Stimulated activated CD4-positive, alpha-beta T cell treated with anti-CD3 and anti-CD28 coated beads, Interleukin-15, amount 100 ng/mL, for 1 hour (primary cell): Measurements from ENCODE around the gene CNTD1.
"Not testable (repeated sequence)": the region's sequence is repeated elsewhere in the genome, so short reads cannot be mapped to it uniquely, and the experiment has no call there.

Experiments
- DNase-seq, 2 donors: peaks; one replicate each; pipeline ENCODE4 v3.0.0-alpha.2; 2020; ENCODE audit warnings: low read depth in 1 of 2, low spot score in 1 of 2

Gene CNTD1, protein sequence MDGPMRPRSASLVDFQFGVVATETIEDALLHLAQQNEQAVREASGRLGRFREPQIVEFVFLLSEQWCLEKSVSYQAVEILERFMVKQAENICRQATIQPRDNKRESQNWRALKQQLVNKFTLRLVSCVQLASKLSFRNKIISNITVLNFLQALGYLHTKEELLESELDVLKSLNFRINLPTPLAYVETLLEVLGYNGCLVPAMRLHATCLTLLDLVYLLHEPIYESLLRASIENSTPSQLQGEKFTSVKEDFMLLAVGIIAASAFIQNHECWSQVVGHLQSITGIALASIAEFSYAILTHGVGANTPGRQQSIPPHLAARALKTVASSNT

DNA sequence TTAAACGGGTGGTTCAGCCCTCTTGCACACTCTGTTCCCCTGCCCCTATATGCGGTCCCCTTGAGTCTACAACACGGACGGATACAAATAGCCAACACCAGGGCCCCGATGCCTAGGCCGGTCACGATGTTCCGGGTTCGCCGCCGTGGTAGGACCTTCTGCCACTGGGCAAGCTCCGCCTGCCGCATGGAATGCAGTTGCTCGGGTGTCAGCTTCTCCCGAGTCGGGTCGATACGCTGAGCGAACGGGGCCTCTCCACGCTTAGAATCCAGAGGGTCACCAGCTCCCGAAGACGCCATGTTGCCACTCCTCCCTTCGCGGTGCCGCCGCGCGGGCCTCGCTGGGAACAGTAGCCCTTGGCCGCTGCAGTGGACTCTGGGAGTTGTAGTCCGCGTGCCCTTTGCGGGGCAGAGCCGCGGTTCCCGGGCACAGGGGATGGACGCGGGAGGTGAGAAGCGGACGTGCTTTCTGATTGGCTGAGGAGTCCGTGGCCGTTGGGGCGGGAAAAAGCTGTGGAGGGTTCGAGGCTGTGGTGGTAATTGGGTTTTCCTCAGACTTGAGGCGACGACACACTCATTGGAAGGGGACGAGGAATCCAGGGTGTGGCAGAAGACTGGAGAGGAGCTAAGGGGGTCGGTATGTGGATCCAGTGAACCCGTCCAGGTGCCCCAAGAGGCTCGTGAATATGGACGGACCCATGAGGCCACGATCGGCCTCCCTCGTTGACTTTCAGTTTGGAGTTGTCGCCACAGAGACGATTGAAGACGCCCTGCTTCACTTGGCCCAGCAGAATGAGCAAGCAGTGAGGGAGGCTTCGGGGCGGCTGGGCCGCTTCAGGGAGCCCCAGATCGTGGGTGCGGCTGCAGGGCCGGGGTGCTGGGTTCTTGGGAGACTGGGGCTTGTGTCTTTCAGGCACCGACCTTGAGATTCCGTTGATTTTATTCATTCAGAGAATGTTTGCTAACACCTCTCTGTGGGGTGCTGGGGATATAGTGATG lies at the start of gene CNTD1, which contains the start of gene COA3:
TSS of gene CNTD1 (plus strand) at position 479 of the 998 bp plus-strand sequence. CDS start at position 686, 207 bp downstream.
TSS of gene COA3 (minus strand) at position 322 of the 998 bp plus-strand sequence. CDS start at position 299, 23 bp downstream.
- DNase-seq, result peak; percentile 37 to 69

DNA sequence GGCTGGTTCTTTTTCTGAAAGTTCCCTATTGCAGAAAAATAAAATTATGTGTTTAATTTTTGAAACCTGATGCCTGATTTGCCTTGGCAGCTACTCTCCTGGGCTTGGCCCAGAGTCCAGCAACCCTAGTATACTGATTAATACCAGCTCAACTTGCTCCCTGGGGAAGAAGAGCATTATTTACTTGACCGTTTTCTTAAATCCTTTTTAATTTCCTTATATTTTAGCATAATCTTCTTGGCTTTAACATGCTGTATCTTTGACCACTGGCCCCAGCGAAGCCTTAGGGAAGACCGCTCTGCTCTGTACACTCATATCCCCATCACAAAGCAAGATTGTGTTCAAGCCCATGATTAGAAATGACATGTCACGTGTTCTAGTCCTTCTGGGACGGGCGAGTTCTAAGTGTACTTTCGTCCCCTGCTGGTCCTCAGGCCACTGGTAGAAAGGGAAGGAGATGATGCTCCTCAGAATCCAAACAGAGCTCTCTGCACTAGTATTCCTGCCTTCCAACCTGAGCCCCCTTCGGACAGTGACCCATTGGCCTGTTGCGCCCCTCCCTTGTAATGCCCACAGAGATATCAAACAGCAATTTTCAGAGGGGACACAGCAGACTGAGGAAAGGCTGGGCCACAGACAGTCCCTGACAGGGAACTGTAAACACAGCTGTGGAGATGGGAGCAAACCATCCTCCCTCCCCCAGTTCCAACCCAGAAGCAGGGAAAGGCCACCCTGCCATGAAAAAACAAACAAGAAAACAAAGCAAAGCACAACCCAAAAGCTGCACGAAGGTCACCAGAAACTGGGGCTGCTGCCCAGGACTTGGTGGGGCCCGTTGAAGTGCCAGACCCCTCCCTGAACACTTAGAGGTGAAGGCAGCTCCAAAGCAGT lies 49.5 kb upstream of the CNTD1 start:
- DNase-seq, result no peak

DNA sequence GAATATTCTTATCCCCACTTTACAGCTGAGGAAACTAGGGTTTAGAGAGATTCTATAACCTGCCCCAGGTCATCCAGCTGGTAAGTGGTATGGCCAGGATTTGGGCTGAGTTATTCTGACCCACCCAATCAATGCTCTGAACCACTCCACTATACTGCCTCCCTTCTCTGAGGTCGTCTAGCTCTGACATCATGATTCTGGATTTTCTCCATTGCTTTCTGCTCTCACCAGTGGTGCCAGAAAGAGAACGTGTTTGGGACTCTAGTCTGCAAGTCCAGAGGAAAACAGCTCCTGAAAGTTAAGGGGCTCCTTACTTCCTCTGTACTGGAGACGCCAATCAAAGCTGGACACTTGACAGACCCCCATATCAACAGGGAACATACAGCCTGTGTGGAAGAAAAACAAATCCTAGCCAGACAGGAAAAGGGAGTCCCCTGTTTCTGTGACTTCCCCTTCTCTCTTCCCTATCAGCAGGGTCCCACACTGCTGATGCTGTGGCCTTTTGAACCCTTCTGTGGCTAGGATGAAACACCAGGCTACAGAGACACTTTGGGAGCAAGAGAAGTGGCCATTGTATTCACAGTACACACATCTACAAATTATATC lies 47.8 kb upstream of the CNTD1 start:
- DNase-seq, result no peak

DNA sequence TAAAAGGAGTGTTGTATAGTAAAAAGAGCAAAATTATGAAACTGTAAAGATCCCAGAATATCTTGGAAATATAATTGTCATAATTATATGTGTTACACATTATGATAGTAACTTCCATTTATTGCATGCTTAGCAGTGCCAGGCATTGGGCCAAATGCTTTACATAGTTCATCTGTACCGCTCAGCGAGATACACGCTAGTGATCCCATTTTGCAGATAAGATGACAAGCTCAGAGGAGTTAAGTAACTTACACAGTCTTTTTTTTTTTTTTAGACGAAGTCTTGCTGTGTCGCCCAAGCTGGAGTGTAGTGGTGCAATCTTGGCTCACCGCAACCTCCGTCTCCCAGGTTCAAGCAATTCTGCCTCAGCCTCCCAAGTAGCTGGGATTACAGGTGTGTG lies 47.0 kb upstream of the CNTD1 start:
- DNase-seq, result no peak

DNA sequence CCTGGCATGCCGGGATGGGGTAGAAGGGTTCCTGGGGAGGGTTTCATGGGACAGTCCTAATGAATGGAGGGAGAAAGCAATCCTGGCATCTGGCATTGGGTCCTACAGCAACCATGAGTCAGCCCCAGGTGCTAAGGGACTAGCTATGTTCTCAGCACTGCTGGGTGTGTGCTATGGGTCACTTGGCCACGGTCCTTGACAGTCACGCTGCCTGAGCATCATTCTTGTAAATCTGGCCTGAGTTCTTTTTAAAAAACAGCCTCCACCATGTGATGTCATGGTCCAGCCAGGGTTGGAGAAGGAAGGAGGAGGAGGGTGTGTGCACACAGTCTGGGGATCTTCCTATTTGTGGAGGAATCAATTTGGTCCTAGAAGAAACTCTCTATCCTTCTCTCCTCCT lies 43.9 kb upstream of the CNTD1 start:
- no peak for DNase-seq

DNA sequence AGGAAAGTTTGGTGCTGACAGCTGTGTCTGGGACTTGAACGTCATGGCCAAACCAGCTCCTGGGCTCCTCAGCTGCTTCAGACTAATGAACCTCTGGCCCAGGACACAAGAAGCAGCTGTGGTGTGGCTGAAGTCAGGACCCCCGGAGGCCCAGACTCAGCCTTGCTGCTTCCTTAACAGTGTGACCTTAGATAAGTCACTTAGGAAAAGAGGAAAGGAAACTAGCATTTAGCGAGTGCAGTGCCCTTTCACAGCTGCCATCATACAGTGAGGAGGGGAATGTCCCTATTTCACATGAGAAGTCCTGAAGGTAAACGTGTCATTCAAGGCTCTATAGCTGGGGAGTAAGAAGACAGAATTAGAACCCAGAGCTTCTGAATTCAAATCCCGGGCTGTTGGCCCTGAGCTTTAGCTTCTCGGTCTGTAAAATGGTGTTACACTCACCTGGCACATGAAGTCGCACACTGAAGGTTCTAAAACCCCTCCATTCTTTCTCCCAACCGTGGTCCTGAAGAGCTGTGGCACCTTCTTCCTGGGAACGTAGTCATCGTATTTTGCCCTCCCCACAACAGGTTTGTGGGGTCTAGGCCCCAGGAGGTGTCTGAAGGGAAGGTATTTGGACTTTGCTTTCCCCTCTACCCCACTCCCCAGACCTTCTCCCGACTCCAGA lies 38.5 kb upstream of the CNTD1 start:
- DNase-seq, result no peak

DNA sequence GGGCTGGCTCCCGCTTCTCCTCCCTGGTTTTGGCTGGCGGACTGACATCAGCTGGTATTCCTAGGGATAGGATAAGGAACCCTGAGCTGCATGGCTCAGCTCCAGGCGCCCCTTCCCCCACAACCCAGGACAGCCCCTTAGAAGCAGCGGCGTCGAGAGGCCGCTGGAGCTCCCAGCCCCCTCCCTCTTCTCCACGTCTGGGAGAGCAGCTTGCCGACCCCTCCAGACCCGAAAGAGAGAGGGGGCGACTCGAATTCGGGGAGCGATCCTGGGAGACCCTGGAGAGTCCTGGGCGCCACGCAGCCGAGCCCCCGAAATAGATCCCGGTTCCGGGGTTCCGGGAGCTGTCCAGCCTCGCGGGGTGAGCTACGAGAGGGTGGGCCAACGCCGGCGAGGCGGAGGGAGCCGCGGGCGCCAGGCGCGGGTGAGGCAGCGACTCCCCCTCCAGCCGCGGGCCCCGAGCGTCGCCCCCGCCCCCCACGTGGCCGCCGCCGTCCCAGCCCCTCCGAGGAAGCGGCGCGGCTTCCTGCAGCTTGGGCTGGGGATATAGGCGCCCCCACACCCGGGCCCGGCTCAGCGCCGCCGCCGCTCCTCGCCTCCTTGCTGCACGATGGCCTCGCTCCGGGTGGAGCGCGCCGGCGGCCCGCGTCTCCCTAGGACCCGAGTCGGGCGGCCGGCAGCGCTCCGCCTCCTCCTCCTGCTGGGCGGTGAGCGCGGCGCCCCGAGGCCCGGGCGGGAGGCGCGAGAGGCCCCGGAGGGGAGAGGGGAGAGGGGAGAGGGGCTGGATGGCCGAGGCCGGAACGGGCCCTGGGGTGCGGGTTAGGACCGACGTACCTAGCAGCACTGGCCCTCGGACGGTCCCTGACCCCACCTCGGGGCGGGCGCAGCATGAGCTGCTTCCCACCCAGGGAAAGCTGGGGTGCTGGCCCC lies 37.7 kb upstream of the CNTD1 start, which contains the start of gene RAMP2:
TSS of gene RAMP2 (plus strand) at position 576 of the 930 bp plus-strand sequence. CDS start at position 611, 35 bp downstream.
- peak in 1 of 2 donors; percentile 15 for DNase-seq

DNA sequence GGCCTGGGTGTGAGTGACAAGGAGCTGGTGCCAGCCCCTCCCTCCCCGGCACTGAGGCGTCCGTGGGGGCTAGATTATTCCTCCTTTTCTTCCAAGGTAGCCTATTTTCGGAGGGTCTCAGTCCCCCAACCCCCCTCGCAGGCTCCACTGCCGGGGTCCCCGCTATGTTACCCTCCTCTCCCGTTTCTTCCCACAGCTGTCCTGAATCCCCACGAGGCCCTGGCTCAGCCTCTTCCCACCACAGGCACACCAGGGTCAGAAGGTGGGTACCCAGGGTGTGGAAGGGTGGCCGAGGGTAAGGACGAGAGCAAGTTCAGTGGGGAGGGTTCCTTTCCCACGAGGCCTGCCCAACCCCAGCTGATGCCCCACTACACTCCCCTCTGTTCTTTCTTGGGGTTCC lies 37.0 kb upstream of the CNTD1 start:
- DNase-seq, result no peak

DNA sequence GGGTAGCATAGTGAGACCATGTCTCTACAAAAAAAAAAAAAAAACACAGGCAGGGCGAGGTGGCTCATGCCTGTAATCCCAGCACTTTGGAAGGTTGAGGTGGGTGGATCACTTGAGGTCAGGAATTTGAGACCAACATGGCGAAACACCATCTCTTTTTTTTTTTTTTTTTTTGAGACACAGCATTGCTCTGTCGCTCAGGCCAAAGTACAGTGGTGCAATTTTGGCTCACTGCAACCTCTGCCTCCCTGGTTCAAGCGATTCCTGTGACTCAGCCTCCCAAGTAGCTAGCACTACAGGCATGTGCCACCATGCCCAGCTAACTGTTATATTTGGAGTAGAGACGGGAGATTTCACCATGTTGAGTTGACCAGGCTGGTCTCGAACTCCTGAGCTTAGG lies 32.5 kb upstream of the CNTD1 start:
- no peak for DNase-seq

DNA sequence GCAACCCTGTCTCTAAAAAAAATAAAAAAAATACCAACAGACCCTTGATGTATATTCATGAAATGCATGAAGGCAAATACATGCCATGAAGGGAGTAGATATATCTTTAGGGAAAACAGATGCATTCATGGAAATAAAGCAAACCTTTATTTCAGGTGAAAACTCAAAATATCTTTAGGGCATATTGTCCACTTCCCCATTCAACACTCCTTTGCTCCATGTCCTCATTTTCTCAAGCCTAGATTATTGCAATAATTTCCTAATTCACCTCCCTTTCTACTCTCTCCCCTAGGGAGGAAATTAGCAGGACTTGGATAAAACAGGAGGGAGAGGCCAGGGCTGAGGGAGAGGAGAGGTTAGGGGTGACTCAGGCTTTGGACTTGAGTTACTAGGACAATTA lies 31.1 kb upstream of the CNTD1 start:
- no peak for DNase-seq

DNA sequence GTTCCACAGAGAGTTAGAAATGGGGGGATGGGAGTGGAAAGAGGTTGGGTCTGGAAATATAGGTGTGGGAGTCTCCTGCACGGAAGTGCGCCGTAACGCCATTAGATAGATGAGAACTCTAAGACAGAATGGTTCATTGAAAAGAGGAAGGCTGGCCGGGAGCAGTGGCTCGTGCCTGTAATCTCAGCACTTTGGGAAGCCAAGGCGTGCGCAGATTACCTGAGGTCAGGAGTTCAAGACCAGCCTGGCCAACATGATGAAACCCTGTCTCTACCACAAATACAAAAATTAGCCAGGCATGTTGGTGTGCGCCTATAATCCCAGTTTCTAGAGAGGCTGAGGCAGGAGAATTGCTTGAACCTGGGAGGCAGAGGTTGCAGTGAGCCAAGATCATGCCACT lies 30.7 kb upstream of the CNTD1 start:
- not testable (repeated sequence) for DNase-seq

DNA sequence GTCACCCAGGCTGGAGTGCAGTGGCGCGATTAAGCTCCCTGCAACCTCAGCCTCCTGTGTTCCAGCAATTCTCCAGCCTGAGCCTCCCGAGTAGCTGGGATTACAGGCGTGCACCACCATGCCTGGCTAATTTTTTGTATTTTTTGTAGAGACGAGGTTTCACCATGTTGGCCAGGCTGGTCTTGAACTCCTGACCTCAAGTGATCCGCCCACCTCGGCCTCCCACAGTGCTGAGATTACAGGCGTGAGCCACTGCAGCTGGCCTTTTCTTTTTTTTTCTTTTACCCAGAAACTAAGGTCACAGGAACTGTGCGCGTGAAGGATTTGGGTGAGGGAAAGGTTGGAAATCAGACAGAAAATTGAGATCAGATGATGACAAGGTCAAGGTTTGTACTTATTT lies 28.7 kb upstream of the CNTD1 start:
- not testable (repeated sequence) for DNase-seq

DNA sequence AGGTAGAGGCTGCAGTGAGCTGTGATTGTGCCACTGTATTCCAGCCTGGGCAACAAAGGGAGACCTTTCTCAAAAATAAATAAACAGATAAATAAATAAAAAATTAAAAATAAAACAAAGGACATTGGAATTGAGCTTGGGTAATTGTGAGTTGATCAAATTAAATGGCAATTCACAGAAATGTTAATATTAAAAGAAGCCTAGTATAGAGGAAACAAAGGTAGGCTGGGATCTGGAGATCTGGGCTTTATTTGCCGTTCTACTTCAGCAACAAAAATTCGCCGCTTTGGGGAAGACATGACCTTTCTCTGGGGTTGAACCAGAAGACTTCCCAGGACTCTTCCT lies 25.7 kb upstream of the CNTD1 start:
- no peak for DNase-seq

DNA sequence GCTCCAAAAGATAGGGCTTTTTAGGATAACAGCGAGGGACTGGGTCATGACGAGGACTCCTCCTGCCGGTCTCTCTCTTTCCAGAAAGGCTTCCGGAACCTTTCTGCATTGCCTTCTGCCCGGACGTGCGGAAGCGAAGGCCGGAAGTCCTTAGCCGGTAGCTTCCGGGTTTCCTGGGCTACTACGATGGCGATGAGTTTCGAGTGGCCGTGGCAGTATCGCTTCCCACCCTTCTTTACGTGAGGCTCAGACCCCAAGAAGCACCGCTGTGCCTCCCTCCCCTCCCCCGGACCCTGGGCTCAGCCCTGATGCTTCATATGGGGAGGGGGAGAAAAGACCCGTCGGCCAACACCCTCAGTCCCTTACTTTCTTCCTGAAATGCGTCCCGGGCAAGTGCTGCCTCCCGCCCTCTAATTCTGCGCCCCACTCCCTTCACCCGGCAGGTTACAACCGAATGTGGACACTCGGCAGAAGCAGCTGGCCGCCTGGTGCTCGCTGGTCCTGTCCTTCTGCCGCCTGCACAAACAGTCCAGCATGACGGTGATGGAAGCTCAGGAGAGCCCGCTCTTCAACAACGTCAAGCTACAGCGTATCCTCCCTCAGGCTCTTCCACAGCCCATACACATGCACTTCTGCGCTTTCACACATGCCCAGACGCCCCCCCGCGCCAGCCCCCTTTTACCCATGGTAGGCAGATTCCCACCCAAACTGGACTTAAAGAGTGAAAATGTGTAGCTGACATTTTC lies 25.2 kb upstream of the CNTD1 start, which contains the start of gene VPS25:
TSS of gene VPS25 (plus strand) at position 160 of the 746 bp plus-strand sequence. CDS start at position 187, 27 bp downstream.
- DNase-seq, result peak; percentile 50

DNA sequence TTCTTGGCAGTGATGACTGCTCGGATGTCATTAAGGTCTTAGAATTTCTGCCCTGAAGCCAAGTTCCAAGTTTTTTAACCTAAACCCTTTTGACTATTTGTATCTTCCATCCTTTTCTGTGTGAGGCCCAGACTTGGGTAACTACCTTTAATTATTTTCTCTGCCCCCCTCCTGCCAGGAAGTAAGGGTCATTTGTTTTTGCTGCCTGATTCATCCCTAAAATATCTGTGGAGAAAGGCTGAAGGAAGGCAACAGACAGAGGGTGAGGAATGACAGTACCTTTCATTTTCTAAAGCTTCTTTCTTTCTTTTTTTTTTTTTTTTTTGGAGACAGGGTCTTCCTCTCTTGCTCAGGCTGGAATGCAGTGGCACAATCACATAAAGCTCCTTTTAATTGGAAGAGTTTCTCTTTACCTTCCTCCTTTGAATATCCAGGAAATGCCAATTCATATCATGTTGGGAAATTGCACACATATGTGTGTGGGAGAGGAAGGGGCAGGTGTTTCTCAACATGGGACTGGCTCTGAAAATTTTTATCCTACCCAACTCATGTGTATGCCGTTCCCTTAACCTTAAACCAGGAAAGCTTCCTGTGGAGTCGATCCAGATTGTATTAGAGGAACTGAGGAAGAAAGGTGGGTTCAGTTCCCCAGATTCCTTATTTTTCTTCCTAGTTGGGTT lies 24.5 kb upstream of the CNTD1 start:
- no peak for DNase-seq

DNA sequence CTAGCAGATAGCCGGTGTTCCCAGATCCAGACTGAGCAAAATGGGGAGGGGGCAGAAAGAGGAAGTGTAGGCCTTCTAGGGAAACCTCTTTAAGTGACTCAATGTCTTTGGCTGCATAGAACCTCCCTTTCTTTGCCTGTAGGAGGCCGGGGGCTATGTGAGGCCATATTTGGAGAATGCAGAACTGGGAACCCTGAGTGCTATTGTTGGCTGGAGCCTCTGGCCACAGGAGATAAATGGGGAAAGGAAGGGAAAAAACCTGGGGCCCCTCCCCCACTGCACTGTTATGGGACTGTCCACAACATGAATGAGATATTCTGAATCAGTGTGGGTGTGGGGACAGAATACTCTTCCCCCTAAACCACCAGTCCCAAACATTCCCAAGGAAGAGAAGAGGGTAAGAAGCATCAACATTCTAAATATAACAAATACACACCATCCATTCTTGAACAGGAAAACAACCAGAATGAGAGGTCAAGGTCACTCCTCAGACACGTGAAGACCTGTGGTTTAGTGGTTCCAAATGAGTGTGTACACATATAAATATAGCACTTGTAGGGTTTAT lies 23.0 kb upstream of the CNTD1 start:
- DNase-seq, result no peak

DNA sequence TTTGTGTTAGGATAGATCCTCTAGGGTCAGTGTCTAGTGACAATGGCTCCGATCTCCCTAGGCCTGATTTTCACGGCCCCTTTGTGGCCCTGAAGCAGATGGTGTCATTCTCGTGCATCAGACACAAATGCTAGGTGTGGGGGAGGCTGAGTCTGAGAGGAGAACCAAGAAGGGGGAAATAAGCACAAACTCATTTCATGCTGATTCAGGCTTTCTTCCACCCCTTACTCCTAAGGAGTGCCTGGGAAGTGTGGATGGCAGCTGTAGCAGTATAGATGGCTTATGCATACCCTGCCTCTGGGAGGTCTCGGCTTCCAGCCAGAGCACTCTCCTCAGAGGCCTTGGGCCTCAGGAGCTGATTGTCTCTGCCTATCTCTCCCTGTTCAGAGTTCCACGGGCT lies 20.1 kb upstream of the CNTD1 start:
- DNase-seq, result no peak
